CD4-positive, alpha-beta T cell treated with Interferon alpha-2 for 1 hour (primary cell): ENCODE data around the gene TUSC2.
"Not testable (repeated sequence)": the region's sequence is repeated elsewhere in the genome, so short reads cannot be mapped to it uniquely, and the experiment has no call there.

ENCODE experiments used
- DNase-seq, 2 donors: peaks; one replicate each; pipeline ENCODE4 v3.0.0-alpha.2; 2020 to 2022

Gene TUSC2

DNA sequence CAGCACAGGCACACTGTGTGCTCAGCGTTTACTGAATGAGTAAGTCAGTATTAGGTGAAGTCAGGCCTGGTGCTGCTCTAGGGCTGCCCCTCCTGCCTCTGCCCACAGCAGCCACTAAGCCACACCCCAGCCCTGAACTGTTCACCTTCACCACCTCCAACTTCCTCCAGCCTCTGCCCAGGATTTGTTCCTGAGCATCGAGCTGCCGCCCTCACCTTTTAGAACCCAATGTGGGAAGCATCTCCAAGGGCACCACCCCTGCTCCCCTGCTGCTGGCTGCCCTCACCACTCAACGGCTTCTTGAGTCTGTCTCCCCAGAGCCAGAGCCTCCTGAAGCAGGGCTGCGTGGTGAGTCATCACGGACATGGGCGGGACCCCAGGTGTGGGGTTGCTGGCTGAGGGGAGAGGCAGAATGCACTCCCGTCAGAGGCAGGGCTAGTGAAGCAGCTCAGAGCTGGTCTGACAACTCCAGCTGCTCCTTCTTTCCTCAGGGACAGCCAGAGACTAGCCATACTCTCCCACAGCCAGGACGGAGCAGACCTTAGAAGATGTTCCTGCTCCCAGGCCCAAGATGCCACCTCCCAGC, 11.3 kb downstream of the TUSC2 start:
- peak; percentile 53 to 77 for DNase-seq

DNA sequence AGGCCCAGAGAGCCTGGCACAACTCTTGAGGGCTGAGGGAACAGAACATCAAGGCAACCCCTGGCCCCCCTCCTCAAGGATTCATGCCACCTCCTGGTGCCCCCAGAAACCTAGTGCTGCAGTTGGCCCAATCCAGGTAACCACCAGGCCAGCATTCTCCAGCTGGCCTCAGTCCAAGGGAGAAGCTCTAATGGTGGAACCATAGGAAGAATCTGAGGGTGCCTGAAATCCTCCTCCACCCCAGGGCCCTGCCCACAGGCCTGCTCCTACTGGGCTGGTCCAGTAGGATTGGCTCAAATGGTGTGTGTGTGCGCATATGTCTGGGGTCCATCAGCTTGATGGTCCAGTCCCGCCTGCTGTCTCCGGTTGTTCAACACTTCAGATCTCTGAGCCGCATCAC, 13.2 kb downstream of the TUSC2 start:
- no peak for DNase-seq

DNA sequence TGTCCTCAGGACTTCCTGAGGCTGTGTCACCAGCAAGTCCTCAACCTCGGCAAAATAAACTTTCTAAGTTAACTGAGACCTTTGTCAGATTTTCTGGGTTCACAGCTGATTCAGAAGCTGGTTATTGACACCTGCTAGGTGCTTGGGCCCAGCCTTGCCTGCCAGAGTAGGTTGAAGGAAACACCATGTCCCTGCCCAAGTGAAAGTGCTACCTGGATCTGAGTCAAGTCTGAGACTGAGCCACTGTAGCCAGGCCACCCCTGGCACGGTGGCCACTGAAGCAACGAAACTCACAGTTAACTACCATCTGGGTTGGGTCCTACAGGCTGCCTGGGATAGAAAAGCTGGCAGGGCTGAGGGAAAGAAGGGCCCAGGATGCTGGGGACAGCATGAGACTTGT, 13.7 kb downstream of the TUSC2 start:
- DNase-seq, result no peak

- not testable (repeated sequence) for DNase-seq
Observed at GRCh38 chr3:50312041-50312440, 16.0 kb downstream of the TUSC2 start.

GRCh38 chr3:50304601-50305000, 23.4 kb downstream of the TUSC2 start:
- no peak for DNase-seq

GRCh38 chr3:50303013-50303815, 24.8 kb downstream of the TUSC2 start, which contains the start of gene HYAL1:
TSS of gene HYAL1 (minus strand) at chr3:50303574. CDS start at chr3:50302956, 618 bp downstream.
- DNase-seq, result no peak

- DNase-seq, result no peak
Observed at GRCh38 chr3:50302095-50303012, 25.7 kb downstream of the TUSC2 start.

DNA sequence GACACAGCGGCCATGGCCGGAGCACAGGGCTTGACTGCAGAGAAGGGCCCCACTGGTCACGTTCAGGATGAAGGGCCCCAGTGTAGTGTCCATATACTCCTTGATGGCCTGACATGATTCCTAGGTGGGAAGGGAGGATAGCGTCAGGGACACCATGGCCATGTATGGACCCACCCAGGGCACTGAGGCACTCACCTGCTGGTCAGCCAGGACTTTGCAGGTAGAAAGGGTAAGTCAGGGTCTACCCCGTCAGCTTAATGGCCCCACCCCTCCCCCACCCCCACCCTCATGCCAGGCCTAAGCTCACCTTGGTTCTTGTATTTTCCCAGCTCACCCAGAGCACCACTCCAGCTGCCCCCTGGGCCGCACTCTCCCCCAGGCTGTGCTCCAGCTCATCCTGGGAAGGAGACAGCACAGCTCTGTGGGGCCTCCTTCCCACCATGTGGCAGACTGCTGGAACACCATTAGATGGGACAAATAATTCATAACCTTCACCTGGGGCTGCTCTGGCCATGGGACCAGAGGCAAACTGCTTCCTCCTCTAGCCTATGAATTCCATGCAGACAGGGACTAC, 27.3 kb downstream of the TUSC2 start:
- DNase-seq, result no peak

DNA sequence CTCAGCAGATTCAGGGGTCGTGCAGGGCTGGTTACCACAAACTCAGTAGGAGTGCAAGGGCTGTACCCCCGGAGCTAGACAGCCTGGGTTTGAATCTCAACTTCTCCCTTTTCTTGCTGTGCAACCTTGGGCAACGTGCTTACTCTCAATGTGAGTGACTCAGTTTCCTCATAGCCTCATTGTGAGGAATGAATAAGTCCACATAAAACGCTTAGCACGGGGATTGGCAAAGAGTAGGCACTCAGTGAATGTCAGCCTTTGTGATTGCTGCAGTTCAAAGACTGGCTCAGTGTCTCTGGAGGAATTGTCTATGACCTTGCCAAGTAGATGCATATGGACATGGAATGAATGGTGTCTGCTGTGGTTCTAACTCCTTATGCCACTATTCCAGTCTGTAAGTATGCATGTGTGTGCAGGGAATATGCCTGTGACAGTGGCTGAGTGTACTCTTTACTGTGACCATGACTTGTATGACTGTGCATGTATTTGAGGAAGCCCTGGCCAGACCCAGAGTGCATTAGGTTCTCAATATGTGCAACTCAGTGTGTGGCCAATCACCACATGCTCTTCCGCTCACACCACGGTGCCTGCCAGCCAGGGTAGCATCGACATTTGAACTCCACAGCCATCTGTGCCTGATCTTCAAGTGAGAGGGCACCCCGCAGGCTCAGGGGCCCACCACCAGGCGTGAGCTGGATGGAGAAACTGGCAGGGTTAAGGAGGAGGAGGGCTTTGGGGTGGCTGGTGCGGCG, 27.9 kb downstream of the TUSC2 start:
- DNase-seq, result peak; percentile 34 to 61

DNA sequence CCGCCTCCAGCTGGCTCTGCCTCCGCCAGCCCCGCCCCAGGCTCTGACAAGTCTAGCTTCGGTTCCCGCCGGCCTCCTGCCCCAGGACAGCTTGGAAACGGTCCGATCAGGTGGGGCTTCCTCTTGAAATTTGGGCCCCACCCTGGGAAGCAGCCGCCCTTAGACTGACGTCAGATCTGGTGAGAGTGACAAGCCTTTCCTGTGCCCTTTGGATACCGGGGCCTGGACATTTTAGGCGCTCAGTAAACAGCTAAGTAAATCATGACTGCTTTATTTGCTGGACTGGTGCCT, 28.4 kb downstream of the TUSC2 start:
- no peak for DNase-seq

- DNase-seq, result peak; percentile 99 to 100
Observed at GRCh38 chr3:50298836-50299637, 29.0 kb downstream of the TUSC2 start, which contains the start of the genes HYAL3 and NAA80. TSS of gene HYAL3 (minus strand) at chr3:50299405. CDS start at chr3:50295602, 3,803 bp downstream. TSS of gene NAA80 (minus strand) at chr3:50299405. CDS start at chr3:50297463, 1,942 bp downstream.

DNA sequence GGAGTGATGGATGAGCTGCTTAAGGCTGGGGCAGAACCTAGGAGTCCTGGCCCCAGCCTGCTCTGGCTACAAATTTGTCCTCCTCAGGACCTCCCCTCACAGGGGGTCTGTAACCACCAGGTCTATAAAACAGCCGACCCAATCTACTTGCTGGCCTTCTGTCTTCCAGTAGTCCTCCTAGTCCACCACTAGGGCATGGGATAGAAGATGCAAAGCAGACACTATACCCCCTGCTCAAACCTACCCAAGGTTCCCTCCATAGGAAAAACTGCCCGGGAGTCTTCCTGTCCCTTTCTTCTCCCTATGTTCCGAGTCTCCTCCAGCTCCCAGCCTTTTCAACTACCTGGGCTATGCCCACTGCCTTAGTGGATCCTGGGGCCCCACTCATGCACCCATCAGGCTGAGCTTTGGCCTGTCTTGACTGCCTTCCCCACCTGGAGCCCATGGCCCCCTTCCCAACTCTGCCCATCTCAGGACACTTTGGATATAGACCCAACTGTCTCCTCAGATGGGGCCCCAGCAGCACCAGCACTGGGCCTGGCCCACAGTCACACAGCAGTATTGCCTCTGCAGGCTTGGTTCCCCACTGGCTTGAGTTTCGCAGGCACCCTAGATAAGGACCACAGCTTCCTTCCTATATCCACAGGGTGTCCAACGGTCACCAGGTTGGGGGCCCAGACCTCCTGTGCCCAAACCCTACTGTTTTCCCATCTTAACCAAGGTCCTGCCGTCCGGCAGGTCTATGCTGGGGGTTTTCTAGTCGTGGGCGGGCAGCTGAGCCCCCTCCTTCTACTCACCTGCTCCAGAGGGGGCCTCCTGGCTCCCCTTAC, 29.9 kb downstream of the TUSC2 start:
- DNase-seq, result peak in 1 of 2 donors; percentile 28

GRCh38 chr3:50297384-50297775, 30.6 kb downstream of the TUSC2 start:
- DNase-seq, result no peak

- DNase-seq, result no peak
Observed at GRCh38 chr3:50296721-50297383, 31.2 kb downstream of the TUSC2 start.

GRCh38 chr3:50295553-50296431, 32.2 kb downstream of the TUSC2 start:
- no peak for DNase-seq

GRCh38 chr3:50294492-50295403, 33.3 kb downstream of the TUSC2 start:
- no peak for DNase-seq

GRCh38 chr3:50294089-50294488, 33.9 kb downstream of the TUSC2 start:
- no peak for DNase-seq
